HepG2 (cell line): ENCODE data around the gene ERVH48-1. TPM values are rescaled to one million over a fixed set of nuclear protein-coding genes. Genes with fewer than 3 reads are reported as not detected.

Experiments used
- EZH2 ChIP-seq: conservative IDR thresholded peaks from 2 replicates; pipeline ENCODE4 v1.6.1; 2012; ENCODE audit warnings: mild to moderate bottlenecking, low read depth, low read length, moderate library complexity
- FOXJ3 ChIP-seq: sonication (generic); formaldehyde crosslinking; IDR thresholded peaks from 2 replicates; pipeline ENCODE4 v1.4.0; 2020; ENCODE audit warnings: missing genetic modification reagents, mild to moderate bottlenecking, borderline replicate concordance
- NRL ChIP-seq: sonication (generic); formaldehyde crosslinking; IDR thresholded peaks from 2 replicates; pipeline ENCODE4 v1.5.0; 2020; ENCODE audit warnings: missing genetic modification reagents, mild to moderate bottlenecking, moderate library complexity, borderline replicate concordance
- PREB ChIP-seq: sonication (generic); formaldehyde crosslinking; IDR thresholded peaks from 2 replicates; pipeline ENCODE4 v1.4.0; 2020; ENCODE audit warnings: missing genetic modification reagents
- RORA ChIP-seq: sonication (generic); formaldehyde crosslinking; IDR thresholded peaks from 2 replicates; pipeline ENCODE4 v1.5.0; 2020; ENCODE audit warnings: mild to moderate bottlenecking, missing genetic modification reagents, moderate library complexity
- SMARCE1 ChIP-seq: fragments of 450-650 bp; IDR thresholded peaks from 2 replicates; pipeline ENCODE4 v1.6.1; 2017; ENCODE audit warnings: borderline replicate concordance
- SMC3 ChIP-seq: IDR thresholded peaks from 2 replicates; pipeline ENCODE4 v1.6.1; 2011; ENCODE audit warnings: low read length, improper control_type of control experiment
- SNRNP70 ChIP-seq: fragments of 200-400 bp; formaldehyde crosslinking; IDR thresholded peaks from 2 replicates; pipeline ENCODE4 v1.6.1; 2017; ENCODE audit warnings: mild to moderate bottlenecking, low read depth, low read length, moderate library complexity
- TBL1XR1 ChIP-seq: fragments of 150-350 bp; IDR thresholded peaks from 2 replicates; pipeline ENCODE4 v1.6.1; 2014; ENCODE audit warnings: borderline replicate concordance, low read length; ENCODE audit not compliant: partially characterized antibody
- ZNF12 ChIP-seq: sonication (generic); formaldehyde crosslinking; IDR thresholded peaks from 2 replicates; pipeline ENCODE4 v1.5.0; 2020; ENCODE audit warnings: missing genetic modification reagents
- ZNF407 ChIP-seq: sonication (generic); formaldehyde crosslinking; IDR thresholded peaks from one replicate; pipeline ENCODE4 v1.5.1; 2020; ENCODE audit warnings: mild to moderate bottlenecking, missing genetic modification reagents; ENCODE audit errors: not compliant biosample characterization
- ZNF468 ChIP-seq: sonication (generic); formaldehyde crosslinking; IDR thresholded peaks from 2 replicates; pipeline ENCODE4 v1.8.0; 2022; ENCODE audit warnings: mild to moderate bottlenecking, moderate library complexity, missing genetic modification reagents
- ZNF691 ChIP-seq: sonication (generic); formaldehyde crosslinking; IDR thresholded peaks from 2 replicates; pipeline ENCODE4 v1.4.0; 2020; ENCODE audit warnings: missing genetic modification reagents, low read depth, mild to moderate bottlenecking, borderline replicate concordance
- ZNF773 ChIP-seq: sonication (generic); formaldehyde crosslinking; IDR thresholded peaks from 2 replicates; pipeline ENCODE4 v1.4.0; 2020; ENCODE audit warnings: missing genetic modification reagents, borderline replicate concordance
- ZSCAN5A ChIP-seq: sonication (generic); formaldehyde crosslinking; IDR thresholded peaks from 2 replicates; pipeline ENCODE4 v1.8.0; 2022; ENCODE audit warnings: mild to moderate bottlenecking, missing genetic modification reagents, borderline replicate concordance
- ZZZ3 ChIP-seq: sonication (generic); formaldehyde crosslinking; IDR thresholded peaks from 2 replicates; pipeline ENCODE4 v1.4.0; 2020; ENCODE audit warnings: missing genetic modification reagents, mild to moderate bottlenecking, borderline replicate concordance
- polyA plus RNA-seq, 8 experiments: library from polyadenylated mRNA; depleted of rRNA in 3 of 8; stranded (reverse) in 7 of 8; unstranded in 1 of 8; fragments of >200 nt; fragmentation: Illumina TruSeq in 4 of 8; extraction: Trizol in 4 of 8; gene quantifications; 2 replicates each; pipeline versions ENCODE4 v1.2.1 to v1.2.3, GENCODE V29; 2011 to 2016; ENCODE audit warnings: low read depth in 4 of 8, missing spikeins in 1 of 8, mixed read lengths in 1 of 8; ENCODE audit not compliant: insufficient read depth in 1 of 8
- total RNA-seq, 5 experiments: library from RNA; depleted of rRNA; stranded (reverse); fragments of >200 nt; fragmentation: Illumina TruSeq; extraction: Trizol; gene quantifications; 2 replicates each; pipeline ENCODE4 v1.2.3, GENCODE V29; 2016; ENCODE audit warnings: low read depth in 1 of 5

Gene ERVH48-1
- total and polyA plus RNA-seq, 2 of the 13 experiments (the other 11 are each of a cell fraction or from before 2014, with no cell fraction given) = 1.8 TPM; not detected in 1

- peak; percentile 47 for TF ChIP-seq ZNF407 (CRISPR knock-in tag)
- peak; percentile 61 for TF ChIP-seq TBL1XR1
- TF ChIP-seq ZNF468 = no peak
- no peak for TF ChIP-seq RORA (CRISPR knock-in tag)
- peak; percentile 49; the same call in 1 of the 2 replicates for TF ChIP-seq FOXJ3 (CRISPR knock-in tag)
- no peak for TF ChIP-seq SMARCE1
- no peak for TF ChIP-seq EZH2
- TF ChIP-seq PREB (CRISPR knock-in tag) = peak; percentile 94; the same call in 1 of the 2 replicates
- TF ChIP-seq SMC3 = no peak
- TF ChIP-seq ZNF691 = no peak
- 0 out of 2 replicates have a peak, but pooled peaks have one; percentile 9 for TF ChIP-seq ZNF12 (CRISPR knock-in tag)
- peak; percentile 48; the same call in 1 of the 2 replicates for TF ChIP-seq NRL (CRISPR knock-in tag)
- peak; percentile 93; the same call in 1 of the 2 replicates for TF ChIP-seq ZNF773
- TF ChIP-seq SNRNP70 = no peak
- TF ChIP-seq ZSCAN5A (CRISPR knock-in tag) = no peak; the same call in 1 of the 2 replicates
- TF ChIP-seq ZZZ3 (CRISPR knock-in tag) = peak; percentile 55; the same call in 1 of the 2 replicates
Observed at GRCh38 chr21:42892931-42893755, 32.3 kb downstream of the ERVH48-1 start, which contains the start of gene NDUFV3 (continued).
